Effector CD8-positive, alpha-beta T cell (primary cell): ENCODE results near the gene PCED1B.
"Not testable (repeated sequence)": the region's sequence is repeated elsewhere in the genome, so short reads cannot be mapped to it uniquely, and the experiment has no call there.

Experiments
- DNase-seq: peaks from one replicate; lab custom pipeline; 2025; lab: John Stamatoyannopoulos, UW

PCED1B gene

GRCh38 chr12:47164724-47165439, 85.5 kb downstream of the PCED1B start:
- no peak for DNase-seq

- DNase-seq = no peak
These were observed 86.5 kb downstream of the PCED1B start for GRCh38 chr12:47165934-47166333.

GRCh38 chr12:47166365-47166764, 86.9 kb downstream of the PCED1B start:
- no peak for DNase-seq

GRCh38 chr12:47170281-47170680, 90.9 kb downstream of the PCED1B start:
- DNase-seq = not testable (repeated sequence)

GRCh38 chr12:47178014-47178413, 98.6 kb downstream of the PCED1B start:
- DNase-seq = no peak

GRCh38 chr12:47182164-47182938, 102.9 kb downstream of the PCED1B start:
- DNase-seq = not testable (repeated sequence)

GRCh38 chr12:47184229-47184628, 104.8 kb downstream of the PCED1B start:
- no peak for DNase-seq

GRCh38 chr12:47184813-47185212, 105.4 kb downstream of the PCED1B start:
- DNase-seq = no peak

- DNase-seq = no peak
These were observed 106.8 kb downstream of the PCED1B start for GRCh38 chr12:47186246-47186645.

- no peak for DNase-seq
These were observed 109.4 kb downstream of the PCED1B start for GRCh38 chr12:47188576-47189441.

- DNase-seq = no peak
These were observed 110.3 kb downstream of the PCED1B start for GRCh38 chr12:47189728-47190127.

GRCh38 chr12:47190271-47190750, 110.9 kb downstream of the PCED1B start:
- DNase-seq = no peak

GRCh38 chr12:47190905-47191304, 111.5 kb downstream of the PCED1B start:
- no peak for DNase-seq

- no peak for DNase-seq
These were observed 112.6 kb downstream of the PCED1B start for GRCh38 chr12:47192051-47192450.

GRCh38 chr12:47193066-47193465, 113.6 kb downstream of the PCED1B start:
- DNase-seq = no peak

- no peak for DNase-seq
These were observed 115.1 kb downstream of the PCED1B start for GRCh38 chr12:47194501-47194900.

GRCh38 chr12:47200446-47200845, 121.0 kb downstream of the PCED1B start:
- DNase-seq = no peak

GRCh38 chr12:47201190-47201589, 121.8 kb downstream of the PCED1B start:
- not testable (repeated sequence) for DNase-seq

GRCh38 chr12:47202176-47202575, 122.8 kb downstream of the PCED1B start:
- DNase-seq = no peak

- no peak for DNase-seq
These were observed 126.4 kb downstream of the PCED1B start for GRCh38 chr12:47205532-47206449.
